ENCODE measurements around the gene SLC17A6.

The SLC17A6 gene

GRCh38 chr11:22337596-22338485, at the start of gene SLC17A6:
TSS of gene SLC17A6 (plus strand) at chr11:22338381. CDS start at chr11:22338534, 153 bp downstream.
- DNase-seq, result no peak

- DNase-seq, result no peak
Measured at GRCh38 chr11:22302368-22302767, 35.8 kb upstream of the SLC17A6 start.

- DNase-seq, result no peak
Measured at GRCh38 chr11:22304337-22304961, 33.7 kb upstream of the SLC17A6 start.

GRCh38 chr11:22317656-22318055, 20.5 kb upstream of the SLC17A6 start:
- no peak for DNase-seq

GRCh38 chr11:22331771-22332170, 6.4 kb upstream of the SLC17A6 start:
- DNase-seq, result no peak

GRCh38 chr11:22336587-22336986, 1.6 kb upstream of the SLC17A6 start:
- no peak for DNase-seq

GRCh38 chr11:22339611-22340010, 1.4 kb downstream of the SLC17A6 start:
- no peak for DNase-seq

GRCh38 chr11:22340235-22340634, 2.1 kb downstream of the SLC17A6 start:
- no peak for DNase-seq

GRCh38 chr11:22340701-22341587, 2.8 kb downstream of the SLC17A6 start:
- no peak for DNase-seq

- no peak for DNase-seq
Measured at GRCh38 chr11:22341588-22341931, 3.4 kb downstream of the SLC17A6 start.

- DNase-seq, result no peak
Measured at GRCh38 chr11:22342211-22343031, 4.2 kb downstream of the SLC17A6 start.

GRCh38 chr11:22343032-22343324, 4.8 kb downstream of the SLC17A6 start:
- DNase-seq, result no peak

GRCh38 chr11:22343371-22344032, 5.3 kb downstream of the SLC17A6 start:
- no peak for DNase-seq

GRCh38 chr11:22344081-22344480, 5.9 kb downstream of the SLC17A6 start:
- no peak for DNase-seq

- DNase-seq, result no peak
Measured at GRCh38 chr11:22346282-22346681, 8.1 kb downstream of the SLC17A6 start.

- no peak for DNase-seq
Measured at GRCh38 chr11:22347857-22348487, 9.8 kb downstream of the SLC17A6 start.

- DNase-seq, result no peak
Measured at GRCh38 chr11:22349491-22349890, 11.3 kb downstream of the SLC17A6 start.

GRCh38 chr11:22359295-22359694, 21.1 kb downstream of the SLC17A6 start:
- DNase-seq, result no peak

- DNase-seq, result no peak
Measured at GRCh38 chr11:22371160-22371559, 33.0 kb downstream of the SLC17A6 start.

- DNase-seq, result no peak
Measured at GRCh38 chr11:22387126-22387525, 48.9 kb downstream of the SLC17A6 start.

GRCh38 chr11:22389526-22390282, 51.5 kb downstream of the SLC17A6 start:
- DNase-seq, result no peak
